Activated CD4-positive, alpha-beta T cell treated with anti-CD3 and anti-CD28 coated beads for 36 hours (primary cell): ENCODE results near the gene HSBP1L1. TPM values are rescaled to one million over a fixed set of nuclear protein-coding genes. Genes with fewer than 3 reads are reported as not detected.

Experiments used
- ATAC-seq: fragments of 200-7000 bp; cut with Tn5 transposase; one replicate; pipeline ENCODE4 v1.10.0; 2021; ENCODE audit warnings: mild to moderate bottlenecking, moderate library complexity
- CTCF ChIA-PET: fragments of 350-600 bp; sonication (Branson Sonifier 250); formaldehyde crosslinking; loops from one replicate; lab custom pipeline; 2021; ENCODE audit warnings: antibody characterized with exemption; lab: Charles Lee
- POLR2A ChIA-PET: fragments of 350-600 bp; sonication (Branson Sonifier 250); formaldehyde crosslinking; loops from one replicate; lab custom pipeline; 2021; ENCODE audit warnings: antibody characterized with exemption, inconsistent platforms; lab: Charles Lee
- DNase-seq: peaks from one replicate; pipeline ENCODE4 v3.0.0-alpha.2; 2020
- H3K27ac Mint-ChIP-seq: one replicate; pipeline ENCODE4 v1.8.0; 2021; ENCODE audit warnings: mixed read lengths
- H3K27me3 Mint-ChIP-seq: one replicate; pipeline ENCODE4 v1.8.0; 2021; ENCODE audit warnings: mixed read lengths
- H3K36me3 Mint-ChIP-seq: one replicate; pipeline ENCODE4 v1.8.0; 2021; ENCODE audit warnings: low read depth, mixed read lengths
- H3K4me1 Mint-ChIP-seq: one replicate; pipeline ENCODE4 v1.8.0; 2021; ENCODE audit warnings: mixed read lengths
- H3K4me3 Mint-ChIP-seq: one replicate; pipeline ENCODE4 v1.8.0; 2021; ENCODE audit warnings: mild to moderate bottlenecking, moderate library complexity, mixed read lengths
- H3K9me3 Mint-ChIP-seq: one replicate; pipeline ENCODE4 v1.8.0; 2021; ENCODE audit warnings: low read depth, mixed read lengths
- intact Hi-C, 2 experiments: fragments of 100-400 bp; cut with DNase I in 1 of 2; cut with micrococcal nuclease in 1 of 2; formaldehyde crosslinking; loops; one replicate each; pipeline versions ENCODE4 v1.14.2 to v1.15.1; 2022 to 2024; cut with DNase I, micrococcal nuclease
- total RNA-seq, 2 experiments: library from RNA; stranded (reverse); gene quantifications; one replicate each; pipeline ENCODE4 v1.2.3, GENCODE V29; 2021

The HSBP1L1 gene
- 10 to 100 TPM; 14.4 to 16.9 TPM for total RNA-seq

DNA sequence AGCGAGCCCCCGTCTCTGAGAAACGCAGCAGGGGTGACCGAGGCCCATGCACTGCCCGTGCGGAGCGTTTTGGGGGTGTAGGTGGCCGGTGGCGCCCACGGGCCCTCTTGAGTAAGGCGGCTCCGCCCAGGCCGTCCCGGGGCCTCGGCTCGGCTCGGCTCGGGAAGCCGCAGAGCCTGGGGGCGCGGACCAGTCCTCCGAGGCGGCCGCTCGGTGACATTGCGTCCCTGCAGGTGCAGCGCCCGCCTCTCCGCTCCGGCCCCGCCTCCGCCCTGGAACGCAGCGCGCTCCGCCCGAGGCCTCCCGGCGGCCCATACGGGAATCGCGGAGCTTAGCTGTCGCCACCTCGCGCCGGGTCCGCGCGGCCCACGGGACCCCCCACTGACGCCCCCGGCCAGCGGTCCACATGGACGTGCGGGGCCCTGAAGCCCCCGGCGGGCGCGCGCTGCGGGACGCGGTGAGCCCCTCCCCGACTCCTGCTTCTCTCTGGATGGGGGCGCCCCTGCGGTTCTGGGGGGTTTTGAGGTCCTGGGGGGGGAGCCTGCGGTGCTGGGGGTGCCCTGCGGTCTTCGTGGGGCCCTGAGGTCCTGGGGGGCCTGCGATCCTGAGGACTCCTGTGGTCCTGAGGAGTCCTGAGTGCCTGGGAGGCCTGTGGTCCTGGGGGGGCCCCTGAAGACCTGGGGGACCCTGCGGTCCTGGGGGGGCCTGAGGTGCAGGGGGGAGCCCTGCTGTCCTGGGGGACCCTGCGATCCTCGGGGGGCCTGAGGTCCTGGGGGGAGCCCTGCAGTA lies at the start of gene HSBP1L1:
Gene HSBP1L1, plus strand, starts transcription at position 314 of the 789 bp plus-strand sequence. Its CDS starts 93 bp downstream, at position 407.
- intact Hi-C loops: loop anchor here (1.0 to 10.0 kb wide), 8 partner anchors 13 to 570 kb away; partner anchors contain the start of genes CTDP1 (in 2 of the 2), KCNG2 (in 1 of the 2), NFATC1 (in 1 of the 2) and SLC66A2 (in 1 of the 2)
- Mint-ChIP-seq H3K27ac (peak within 1 kb of the TSS; percentile 80), H3K4me3 (peak within 1 kb of the TSS; percentile 71), H3K4me1 (peaks cover 41% of the 10 kb centered on the region), H3K36me3 (peaks cover 10% of the 10 kb centered on the region), H3K27me3 (peaks cover 2% of the 10 kb centered on the region), H3K9me3 (no peaks in the 10 kb centered on the region)
- POLR2A ChIA-PET: interaction anchor here (0.6 kb wide), 1 partner anchor 1425 kb away, joined by 3 read pairs; no protein-coding TSS in a partner anchor
- CTCF ChIA-PET: interaction anchor here (0.6 to 1.4 kb wide), 3 partner anchors 20 to 350 kb away, joined by 3 to 5 read pairs (median 4); no protein-coding TSS in a partner anchor
- DNase-seq (peak; percentile 83), ATAC-seq (peak; percentile 79)

DNA sequence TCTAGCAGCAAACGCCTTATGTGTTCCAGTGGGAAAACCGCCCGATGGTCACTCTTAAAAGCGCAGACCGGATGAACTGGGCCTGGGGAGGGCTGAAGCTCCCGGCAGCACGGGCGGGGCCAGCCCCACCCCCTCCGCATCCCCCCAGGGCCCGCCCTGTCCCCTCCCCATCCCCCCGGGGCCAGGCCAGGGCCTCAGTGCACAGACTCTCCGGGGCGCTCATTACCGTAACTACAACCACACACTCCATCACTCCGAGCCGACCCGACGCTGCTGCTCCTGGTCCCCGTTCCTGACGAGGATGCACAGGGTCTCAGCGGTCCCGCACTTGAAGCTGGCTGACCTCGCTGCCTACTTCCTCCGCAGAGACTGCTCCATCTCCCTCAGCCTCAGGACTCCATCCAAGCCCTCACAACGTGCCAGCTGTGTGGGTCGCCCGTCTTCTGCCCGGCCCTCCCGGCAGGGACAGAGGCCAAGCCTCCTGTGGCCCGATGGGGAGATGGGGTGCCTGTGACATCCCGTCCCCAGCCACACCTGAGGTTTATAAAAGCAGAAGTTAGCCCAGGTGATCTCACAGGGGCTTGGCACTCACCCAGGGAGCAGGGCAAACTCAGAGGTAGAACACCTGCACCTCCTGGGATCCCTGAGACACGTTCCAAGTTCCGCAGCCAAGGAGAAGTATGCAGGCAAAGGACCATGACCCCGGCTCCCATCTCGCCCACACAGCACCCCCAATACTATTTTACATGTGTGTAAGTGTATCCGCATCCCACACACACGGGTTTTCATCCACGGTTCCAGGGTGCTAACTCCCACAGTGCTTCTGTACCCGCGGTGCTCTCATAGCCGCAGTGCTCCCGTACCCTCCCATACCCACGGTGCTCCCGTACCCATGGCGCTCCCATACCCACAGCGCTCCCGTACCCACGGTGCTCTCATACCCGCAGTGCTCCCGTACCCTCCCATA lies 49.0 kb upstream of the HSBP1L1 start:
- intact Hi-C loops: no loop called here
- no peak for ATAC-seq
- Mint-ChIP-seq H3K27me3 (no peaks in the 10 kb centered on the region), H3K4me3 (no peak overlapping the region), H3K27ac (no peak overlapping the region), H3K36me3 (peaks cover 32% of the 10 kb centered on the region), H3K4me1 (peaks cover 26% of the 10 kb centered on the region), H3K9me3 (no peaks in the 10 kb centered on the region)
- ChIA-PET CTCF (no interaction called here), POLR2A (no interaction called here)
- DNase-seq: no peak

DNA sequence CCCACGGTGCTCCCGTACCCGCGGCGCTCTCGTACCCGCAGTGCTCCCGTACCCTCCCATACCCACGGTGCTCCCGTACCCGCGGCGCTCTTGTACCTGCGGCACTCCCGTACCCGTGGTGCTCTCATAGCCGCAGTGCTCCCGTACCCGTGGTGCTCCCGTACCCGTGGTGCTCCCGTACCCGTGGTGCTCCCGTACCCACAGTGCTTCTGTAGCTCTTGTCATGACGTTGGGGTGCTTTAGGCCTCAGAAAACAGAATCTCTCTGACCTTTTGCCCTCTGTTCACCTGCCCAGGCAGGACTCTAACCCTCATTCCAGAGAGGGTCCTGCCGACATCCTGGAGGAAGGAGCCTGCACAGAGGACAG lies 48.3 kb upstream of the HSBP1L1 start:
- ChIA-PET CTCF (no interaction called here), POLR2A (no interaction called here)
- H3K9me3 Mint-ChIP-seq: no peaks in the 10 kb centered on the region
- intact Hi-C loops: no loop called here
- DNase-seq (no peak), ATAC-seq (no peak)
- no peak overlapping the region for H3K27ac Mint-ChIP-seq
- peaks cover 32% of the 10 kb centered on the region for H3K36me3 Mint-ChIP-seq
- H3K4me3 Mint-ChIP-seq: no peak overlapping the region
- no peaks in the 10 kb centered on the region for H3K27me3 Mint-ChIP-seq
- H3K4me1 Mint-ChIP-seq: peaks cover 26% of the 10 kb centered on the region

DNA sequence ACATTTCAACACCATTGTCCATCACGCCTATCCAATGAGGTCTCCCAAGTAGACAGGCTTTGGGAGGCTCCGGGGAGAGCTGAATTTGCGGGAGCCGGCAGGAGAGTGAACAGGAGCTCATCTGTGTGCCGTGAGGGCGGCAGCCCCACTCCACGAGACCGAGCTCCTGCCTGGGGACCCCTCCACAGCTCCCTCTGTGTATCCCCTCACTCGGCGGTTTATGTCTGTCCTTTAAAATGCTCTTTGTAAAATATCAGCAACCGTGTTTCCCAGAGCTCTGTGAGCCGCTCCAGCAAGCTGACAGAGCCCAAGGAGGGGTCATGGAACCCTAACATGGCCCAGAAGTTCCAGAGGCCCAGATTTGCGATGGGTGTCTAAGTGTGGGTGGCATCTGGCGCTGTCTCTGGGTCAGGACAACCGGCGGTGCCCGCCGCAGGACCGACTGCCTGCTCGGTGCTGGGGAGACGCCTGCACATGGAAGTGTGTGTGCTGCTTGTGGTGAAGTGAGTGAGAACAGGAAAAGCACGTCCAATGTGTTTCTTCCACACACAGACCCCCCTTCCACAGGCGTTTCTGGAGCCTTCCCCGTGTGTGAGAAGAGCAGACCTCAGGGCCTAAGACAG lies 47.8 kb upstream of the HSBP1L1 start:
- intact Hi-C loops: no loop called here
- no peak for ATAC-seq

DNA sequence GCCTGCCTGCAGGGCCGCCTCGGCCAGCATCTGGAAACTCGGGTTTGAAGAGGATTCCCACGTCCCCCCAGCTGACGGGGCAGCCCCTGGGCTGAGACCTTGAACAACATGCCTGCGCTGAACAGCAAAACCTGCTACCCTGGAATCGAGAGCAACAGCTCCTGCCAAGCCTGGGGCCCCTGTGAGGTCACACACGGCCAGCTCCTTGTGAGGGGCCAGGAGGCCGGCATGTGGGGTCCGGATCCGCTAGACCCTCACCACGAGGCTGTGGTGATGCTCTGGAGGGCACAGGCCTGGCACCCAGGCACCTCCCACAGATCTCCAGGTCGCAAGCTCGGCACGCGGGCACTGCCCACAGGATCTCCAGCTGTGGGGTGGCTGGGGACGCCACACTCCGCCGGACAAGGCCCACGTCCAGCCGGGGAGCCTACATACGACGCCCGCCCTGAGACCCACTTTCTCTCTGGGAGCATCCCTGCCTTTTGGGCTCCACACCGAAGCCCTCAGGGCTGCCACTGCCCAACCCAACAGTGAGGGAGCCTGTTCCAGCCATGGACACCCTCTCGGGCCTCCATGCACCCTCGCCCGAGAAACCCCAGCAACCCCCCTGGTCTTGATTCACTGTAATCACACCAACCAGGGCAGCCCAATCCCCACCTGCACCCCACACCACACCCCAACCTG lies 47.1 kb upstream of the HSBP1L1 start:
- POLR2A ChIA-PET: no interaction called here
- no peaks in the 10 kb centered on the region for H3K27me3 Mint-ChIP-seq
- CTCF ChIA-PET: interaction anchor here (0.7 kb wide), 1 partner anchor 79 kb away, joined by 3 read pairs; no protein-coding TSS in a partner anchor
- ATAC-seq (no peak), DNase-seq (no peak)
- peaks cover 23% of the 10 kb centered on the region for H3K4me1 Mint-ChIP-seq
- H3K36me3 Mint-ChIP-seq: peaks cover 32% of the 10 kb centered on the region
- H3K9me3 Mint-ChIP-seq: no peaks in the 10 kb centered on the region
- intact Hi-C loops: no loop called here
- no peak overlapping the region for H3K4me3 Mint-ChIP-seq
- no peak overlapping the region for H3K27ac Mint-ChIP-seq

More for the DNA sequence above, 47.8 kb upstream of the HSBP1L1 start:
- Mint-ChIP-seq H3K27me3 (no peaks in the 10 kb centered on the region), H3K4me1 (peaks cover 26% of the 10 kb centered on the region), H3K36me3 (peaks cover 32% of the 10 kb centered on the region), H3K9me3 (no peaks in the 10 kb centered on the region), H3K4me3 (no peak overlapping the region), H3K27ac (no peak overlapping the region)
- ChIA-PET CTCF (interaction anchor here (0.7 kb wide), 1 partner anchor 80 kb away, joined by 3 read pairs; no protein-coding TSS in a partner anchor), POLR2A (no interaction called here)
- no peak for DNase-seq

DNA sequence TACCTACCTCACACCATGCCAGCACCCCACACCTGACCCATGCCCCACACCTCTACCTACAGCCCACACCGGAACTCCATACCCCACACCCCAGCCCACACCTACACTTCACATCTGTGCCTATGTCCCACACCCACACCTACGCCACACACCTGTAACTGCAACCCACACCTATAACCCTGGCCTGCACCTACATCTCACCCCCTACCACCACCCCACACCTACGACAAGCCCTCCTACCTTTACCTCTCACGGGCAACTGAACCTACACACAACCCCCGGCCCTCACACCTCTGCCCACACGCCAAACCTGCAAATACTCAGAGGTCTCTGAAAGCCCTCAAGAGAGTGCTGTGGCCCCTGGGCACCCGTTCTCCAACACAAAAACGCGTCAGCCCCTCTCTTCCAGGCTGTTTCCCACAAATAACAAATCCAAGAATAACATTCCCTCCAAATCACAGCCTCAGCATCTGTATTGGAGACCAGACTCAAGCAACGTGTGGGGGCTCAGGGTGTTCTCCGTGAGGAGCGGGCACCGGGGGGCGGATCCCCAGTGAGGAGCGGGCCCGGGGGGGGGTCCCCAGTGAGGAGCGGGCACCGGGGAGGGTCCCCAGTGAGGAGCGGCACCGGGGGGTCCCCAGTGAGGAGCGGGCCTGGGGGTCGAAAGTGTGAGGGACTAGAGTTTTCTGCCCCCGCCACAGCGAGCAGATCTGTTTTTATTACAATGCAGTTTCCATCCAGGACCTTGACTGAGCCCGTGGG lies 46.4 kb upstream of the HSBP1L1 start:
- CTCF ChIA-PET: no interaction called here
- no peak overlapping the region for H3K27ac Mint-ChIP-seq
- ATAC-seq: no peak
- peaks cover 31% of the 10 kb centered on the region for H3K36me3 Mint-ChIP-seq
- DNase-seq: no peak
- H3K9me3 Mint-ChIP-seq: no peaks in the 10 kb centered on the region
- no peaks in the 10 kb centered on the region for H3K27me3 Mint-ChIP-seq
- no peak overlapping the region for H3K4me3 Mint-ChIP-seq
- intact Hi-C loops: no loop called here
- H3K4me1 Mint-ChIP-seq: peaks cover 16% of the 10 kb centered on the region
- POLR2A ChIA-PET: no interaction called here

DNA sequence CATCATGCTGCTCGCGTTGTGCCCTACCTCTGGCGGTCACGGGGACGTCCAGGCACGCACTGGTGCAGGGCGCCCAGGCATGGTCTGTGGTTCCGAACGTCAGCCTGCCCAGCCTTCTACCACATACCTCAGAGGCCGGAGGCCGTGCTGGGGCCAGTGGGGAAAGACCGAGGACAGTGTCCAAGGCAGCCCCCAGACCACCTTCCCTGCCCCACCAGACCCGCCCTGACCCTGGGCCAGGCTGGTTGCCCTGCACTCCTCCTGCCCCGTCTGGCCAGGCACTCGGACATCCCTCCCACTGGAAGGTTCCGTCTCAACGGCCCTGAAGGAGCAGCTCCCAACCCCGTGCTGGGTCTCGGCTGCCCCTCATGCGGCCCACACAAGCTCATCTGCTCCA lies 45.8 kb upstream of the HSBP1L1 start:
- Mint-ChIP-seq H3K36me3 (peaks cover 28% of the 10 kb centered on the region), H3K4me3 (no peak overlapping the region), H3K9me3 (no peaks in the 10 kb centered on the region), H3K4me1 (peaks cover 10% of the 10 kb centered on the region), H3K27me3 (no peaks in the 10 kb centered on the region), H3K27ac (no peak overlapping the region)
- no peak for ATAC-seq
- intact Hi-C loops: no loop called here
- POLR2A ChIA-PET: no interaction called here
- CTCF ChIA-PET: no interaction called here
- DNase-seq: no peak

DNA sequence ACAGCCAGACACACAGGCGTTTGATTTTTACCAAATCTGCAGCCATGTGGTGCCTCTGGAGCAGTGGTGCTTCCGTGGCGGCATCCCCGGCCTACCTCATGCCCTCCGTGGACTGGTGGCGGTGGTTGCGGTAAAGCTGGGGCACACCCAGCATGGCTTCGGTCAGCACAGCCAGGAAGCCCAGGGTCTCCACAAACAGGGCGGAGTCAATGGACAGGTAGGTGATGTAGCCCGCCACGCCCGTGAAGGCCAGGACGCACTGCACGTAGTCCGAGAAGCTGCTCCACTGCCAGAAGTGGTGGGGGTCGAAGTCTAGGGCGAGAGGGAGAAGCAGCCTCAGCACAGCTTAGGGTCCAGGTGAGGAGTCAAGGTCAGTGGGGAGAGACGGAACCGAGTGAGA lies 45.4 kb upstream of the HSBP1L1 start:
- POLR2A ChIA-PET: no interaction called here
- ATAC-seq (no peak), DNase-seq (no peak)
- no peak overlapping the region for H3K4me3 Mint-ChIP-seq
- H3K36me3 Mint-ChIP-seq: peaks cover 29% of the 10 kb centered on the region
- intact Hi-C loops: no loop called here
- no peaks in the 10 kb centered on the region for H3K9me3 Mint-ChIP-seq
- H3K27ac Mint-ChIP-seq: peak overlapping the region; percentile 31
- H3K4me1 Mint-ChIP-seq: peaks cover 8% of the 10 kb centered on the region
- CTCF ChIA-PET: no interaction called here
- H3K27me3 Mint-ChIP-seq: no peaks in the 10 kb centered on the region

DNA sequence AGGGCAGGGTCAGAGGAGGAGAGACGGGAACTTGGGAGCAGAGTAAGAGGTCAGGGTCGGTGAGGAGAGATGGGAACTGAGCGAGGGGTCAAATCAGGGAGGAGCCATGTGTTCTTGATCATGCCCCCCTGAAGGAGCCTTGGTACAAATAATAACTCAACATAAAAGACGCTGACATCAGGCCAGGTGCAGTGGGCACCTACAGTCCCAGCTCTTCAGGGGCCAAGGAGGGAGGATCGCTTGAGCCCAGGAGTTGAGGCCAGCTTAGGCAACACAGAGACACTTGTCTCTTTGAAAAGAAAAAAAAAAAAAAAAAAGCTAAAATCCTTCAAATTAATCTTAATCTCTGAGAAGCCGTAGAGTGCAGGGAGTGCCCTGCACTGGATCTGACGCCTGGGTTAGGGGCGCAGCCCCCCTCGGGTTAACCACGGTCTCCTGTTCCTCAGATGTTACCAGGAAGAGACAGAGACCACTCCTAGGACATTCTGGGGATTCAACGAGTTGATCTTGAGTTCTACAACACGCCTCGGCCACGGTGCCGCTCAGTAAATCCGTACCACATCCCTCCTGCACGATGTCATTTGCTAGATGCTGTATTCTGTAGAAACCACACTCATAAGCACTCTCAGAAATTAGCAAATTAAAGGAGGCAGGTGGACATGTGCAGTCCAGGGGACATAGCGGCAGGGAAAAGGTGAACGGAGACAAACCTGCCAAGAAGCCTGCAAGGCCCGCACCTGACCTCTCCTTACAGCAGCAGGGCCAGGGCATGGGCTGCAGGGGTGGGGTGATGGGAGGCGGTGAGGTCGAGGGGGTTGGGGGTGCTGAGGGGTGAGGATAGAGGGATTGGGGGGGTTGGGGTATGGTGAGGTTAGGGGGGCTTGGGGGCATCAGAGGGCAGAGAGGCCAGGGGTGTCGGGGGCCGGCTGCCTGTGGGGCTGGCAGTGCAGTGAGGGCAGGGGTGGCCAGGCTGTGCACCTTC lies 42.2 kb upstream of the HSBP1L1 start:
- Mint-ChIP-seq H3K36me3 (peaks cover 22% of the 10 kb centered on the region), H3K4me1 (no peaks in the 10 kb centered on the region), H3K27ac (no peak overlapping the region), H3K27me3 (no peaks in the 10 kb centered on the region), H3K4me3 (no peak overlapping the region), H3K9me3 (no peaks in the 10 kb centered on the region)
- ChIA-PET CTCF (no interaction called here), POLR2A (no interaction called here)
- intact Hi-C loops: no loop called here
- DNase-seq (no peak), ATAC-seq (no peak)
